CD4-positive, CD25-positive, alpha-beta regulatory T cell (primary cell): ENCODE data around the gene MAP7. TPM values are rescaled to one million over a fixed set of nuclear protein-coding genes. Genes with fewer than 3 reads are reported as not detected.
"Not testable (repeated sequence)": the region's sequence is repeated elsewhere in the genome, so short reads cannot be mapped to it uniquely, and the experiment has no call there.

Source experiments
- ATAC-seq, 2 donors: fragments of 150-1000 bp; cut with Tn5 transposase; one replicate each; pipeline ENCODE4 v1.10.0; 2021; ENCODE audit warnings: low read depth in 2 of 2, moderate number of reproducible peaks in 2 of 2, moderate library complexity in 1 of 2
- DNase-seq, 3 donors: peaks; one replicate each; pipeline versions ENCODE4 v3.0.0 to v3.0.0-alpha.2; 2012 to 2022; ENCODE audit warnings: mixed read lengths in 1 of 3
- H3K27ac ChIP-seq: one replicate; pipeline ENCODE4 v1.7.0; 2013; ENCODE audit warnings: mild to moderate bottlenecking, low read length; ENCODE audit not compliant: insufficient read depth, poor library complexity, severe bottlenecking
- H3K27me3 ChIP-seq: one replicate; pipeline ENCODE4 v1.7.0; 2013; ENCODE audit warnings: low read length; ENCODE audit not compliant: control insufficient read depth, insufficient read depth
- H3K36me3 ChIP-seq: one replicate; pipeline ENCODE4 v1.7.0; 2013; ENCODE audit warnings: mild to moderate bottlenecking, low read length, moderate library complexity; ENCODE audit not compliant: control insufficient read depth, insufficient read depth
- H3K4me1 ChIP-seq: 2 replicates; pipeline ENCODE4 v1.7.0; 2013; ENCODE audit warnings: mild to moderate bottlenecking, low read length; ENCODE audit not compliant: insufficient read depth, control insufficient read depth, poor library complexity, severe bottlenecking
- H3K4me3 ChIP-seq: one replicate; pipeline ENCODE4 v1.7.0; 2013; ENCODE audit warnings: low read depth, mild to moderate bottlenecking, low read length, moderate library complexity
- H3K9me3 ChIP-seq, 2 experiments: 1 replicate in 1 of 2; 2 replicates in 1 of 2; pipeline ENCODE4 v1.7.0; 2013; ENCODE audit warnings: low read length in 2 of 2, mild to moderate bottlenecking in 1 of 2, moderate library complexity in 1 of 2; ENCODE audit not compliant: control insufficient read depth in 2 of 2
- H3K27ac Mint-ChIP-seq, 3 donors: one replicate each; pipeline ENCODE4 v1.8.0; 2020 to 2022; ENCODE audit warnings: mild to moderate bottlenecking in 3 of 3, mixed read lengths in 3 of 3, moderate library complexity in 2 of 3
- H3K27me3 Mint-ChIP-seq: one replicate; pipeline ENCODE4 v1.8.0; 2022; ENCODE audit warnings: mild to moderate bottlenecking, mixed read lengths
- H3K36me3 Mint-ChIP-seq: one replicate; pipeline ENCODE4 v1.8.0; 2020; ENCODE audit warnings: mixed read lengths
- H3K4me1 Mint-ChIP-seq, 4 donors: one replicate each; pipeline ENCODE4 v1.8.0; 2020 to 2022; ENCODE audit warnings: mixed read lengths in 4 of 4, mild to moderate bottlenecking in 1 of 4
- H3K4me3 Mint-ChIP-seq, 4 donors: one replicate each; pipeline ENCODE4 v1.8.0; 2020 to 2022; ENCODE audit warnings: mild to moderate bottlenecking in 4 of 4, mixed read lengths in 4 of 4, moderate library complexity in 3 of 4
- H3K9me3 Mint-ChIP-seq, 7 donors: one replicate each; pipeline ENCODE4 v1.8.0; 2020 to 2022; ENCODE audit warnings: mixed read lengths in 7 of 7, mild to moderate bottlenecking in 3 of 7, moderate library complexity in 2 of 7
- polyA plus RNA-seq, 4 donors: library from polyadenylated mRNA; unstranded; fragments of 300-500 nt; fragmentation: Illumina TruSeq; gene quantifications; one replicate each; pipeline ENCODE4 v1.2.3, GENCODE V29; 2021
- total RNA-seq: library from RNA; stranded (reverse); gene quantifications from one replicate; pipeline ENCODE4 v1.2.3, GENCODE V29; 2022

The MAP7 gene
- total and polyA plus RNA-seq, 5 donors from 2014 or later, result 0.06 to 0.72 (median 0.21) TPM

DNA sequence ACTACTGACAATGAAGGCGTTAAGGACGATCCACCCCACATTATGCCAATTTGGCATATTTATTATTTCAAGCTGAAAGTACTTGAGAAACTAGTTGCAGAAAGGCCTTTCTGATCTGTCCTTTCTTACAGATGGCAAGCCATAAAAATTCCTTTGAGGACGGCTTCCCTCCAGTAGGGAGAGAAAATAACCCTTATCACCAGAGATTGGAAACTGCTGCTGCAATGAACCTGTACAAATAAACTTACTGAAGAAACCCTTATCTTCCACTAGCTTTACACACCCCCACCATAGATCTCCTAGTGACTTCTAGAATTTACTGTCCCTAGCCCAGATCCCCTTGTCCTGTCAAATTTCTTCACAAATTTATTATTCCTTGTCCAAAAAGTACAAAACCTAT lies 105.2 kb downstream of the MAP7 start:
- Mint-ChIP-seq H3K4me1 (no peaks in the 10 kb centered on the region), H3K4me3 (no peak overlapping the region), H3K27me3 (peaks cover 4% of the 10 kb centered on the region), H3K9me3 (no peaks in the 10 kb centered on the region), H3K36me3 (no peaks in the 10 kb centered on the region), H3K27ac (no peak overlapping the region)
- no peaks in the 10 kb centered on the region for H3K36me3 ChIP-seq
- no peaks in the 10 kb centered on the region for H3K27me3 ChIP-seq
- H3K4me3 ChIP-seq, result no peak overlapping the region
- H3K9me3 ChIP-seq, result no peaks in the 10 kb centered on the region
- no peak for ATAC-seq
- H3K27ac ChIP-seq, result no peak overlapping the region
- H3K4me1 ChIP-seq, result no peaks in the 10 kb centered on the region
- DNase-seq, result no peak

DNA sequence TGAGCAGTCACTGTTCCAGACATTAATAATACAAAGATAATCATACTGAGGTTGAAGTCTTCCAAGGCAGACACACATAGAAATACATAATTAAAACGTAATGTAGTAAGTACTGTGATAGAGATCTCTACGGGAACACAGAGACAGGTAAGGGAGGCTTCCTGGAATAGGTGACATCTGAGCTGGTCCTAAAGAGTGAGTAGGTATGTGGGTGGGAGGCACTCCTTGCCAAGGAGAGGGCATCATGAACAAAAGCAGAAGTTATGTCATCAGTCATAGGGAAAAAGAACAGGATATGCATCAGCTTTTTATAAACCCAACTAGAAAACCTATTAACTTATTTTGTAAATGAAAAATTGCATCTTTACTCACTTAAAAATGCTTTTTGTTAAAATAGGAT lies 110.0 kb downstream of the MAP7 start:
- no peak for ATAC-seq
- H3K9me3 Mint-ChIP-seq, result peaks cover 0 to 2% (median 0%) of the 10 kb centered on the region in 7 donors
- no peaks in the 10 kb centered on the region for H3K36me3 Mint-ChIP-seq
- H3K27me3 Mint-ChIP-seq, result peaks cover 16% of the 10 kb centered on the region
- H3K9me3 ChIP-seq, result no peaks in the 10 kb centered on the region
- H3K27me3 ChIP-seq, result no peaks in the 10 kb centered on the region
- no peak overlapping the region for H3K27ac Mint-ChIP-seq
- H3K4me3 Mint-ChIP-seq, result no peak overlapping the region
- H3K4me1 ChIP-seq, result no peaks in the 10 kb centered on the region
- H3K4me1 Mint-ChIP-seq, result no peaks in the 10 kb centered on the region
- DNase-seq, result no peak
- H3K27ac ChIP-seq, result no peak overlapping the region
- H3K4me3 ChIP-seq, result no peak overlapping the region
- H3K36me3 ChIP-seq, result no peaks in the 10 kb centered on the region

DNA sequence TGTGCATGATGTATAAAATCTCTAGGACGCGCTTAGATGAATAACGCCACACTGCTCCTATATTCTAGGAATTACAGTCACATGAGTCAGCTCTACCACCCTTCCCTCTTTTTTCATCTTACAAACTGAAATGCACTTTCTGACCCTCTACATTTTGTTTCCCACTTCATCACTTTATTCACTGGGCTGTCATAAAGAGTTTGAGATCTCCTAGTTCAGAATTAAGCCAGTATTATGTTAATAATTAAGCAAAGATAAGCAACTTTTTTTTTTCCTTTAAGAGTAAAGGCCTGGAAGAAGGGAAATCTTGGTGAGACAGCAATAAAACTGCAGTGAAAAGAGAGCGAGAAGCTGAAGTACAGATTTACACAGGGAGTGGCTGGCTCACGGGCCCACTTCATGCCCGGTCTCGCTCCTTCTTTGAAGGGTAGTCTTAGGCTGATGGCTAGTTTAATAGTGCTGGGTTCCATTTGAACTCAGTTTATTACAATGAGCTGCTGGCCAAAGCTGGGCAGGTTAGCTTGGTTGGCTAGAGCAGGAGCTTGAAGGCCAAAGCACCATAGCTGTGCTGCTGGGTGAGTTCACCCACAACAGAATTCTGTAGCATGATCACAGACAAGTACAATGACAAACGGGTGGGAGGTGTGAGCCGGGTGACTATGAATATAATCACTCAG lies 110.6 kb downstream of the MAP7 start:
- Histone ChIP-seq H3K4me1 (no peaks in the 10 kb centered on the region), H3K4me3 (no peak overlapping the region), H3K27ac (no peak overlapping the region), H3K36me3 (no peaks in the 10 kb centered on the region), H3K9me3 (no peaks in the 10 kb centered on the region), H3K27me3 (no peaks in the 10 kb centered on the region)
- H3K36me3 Mint-ChIP-seq, result no peaks in the 10 kb centered on the region
- H3K4me3 Mint-ChIP-seq, result no peak overlapping the region
- H3K9me3 Mint-ChIP-seq, result peaks cover 0 to 2% (median 0%) of the 10 kb centered on the region in 7 donors
- ATAC-seq, result no peak
- no peak for DNase-seq
- peaks cover 19% of the 10 kb centered on the region for H3K27me3 Mint-ChIP-seq
- no peaks in the 10 kb centered on the region for H3K4me1 Mint-ChIP-seq
- H3K27ac Mint-ChIP-seq, result no peak overlapping the region

DNA sequence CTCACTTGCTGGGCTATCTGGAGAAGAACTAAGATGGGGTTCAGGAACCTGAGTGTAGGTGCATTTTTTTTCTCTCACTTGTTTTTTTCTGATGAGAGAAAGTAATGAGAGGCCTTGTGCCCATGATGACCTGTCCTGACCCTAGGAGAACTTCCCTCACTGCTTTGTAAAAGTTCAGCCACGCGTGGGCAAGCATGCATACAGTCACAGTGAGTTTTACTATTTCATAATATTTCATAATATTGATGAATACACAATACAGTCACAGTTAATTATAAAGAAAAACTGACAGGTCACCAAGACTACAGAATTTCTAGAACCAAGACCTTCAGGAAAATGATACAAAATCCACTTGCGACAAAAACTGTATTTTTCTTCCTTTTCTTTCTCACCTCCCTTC lies 111.8 kb downstream of the MAP7 start:
- Mint-ChIP-seq H3K27ac (no peak overlapping the region), H3K4me3 (no peak overlapping the region)
- no peak for DNase-seq

DNA sequence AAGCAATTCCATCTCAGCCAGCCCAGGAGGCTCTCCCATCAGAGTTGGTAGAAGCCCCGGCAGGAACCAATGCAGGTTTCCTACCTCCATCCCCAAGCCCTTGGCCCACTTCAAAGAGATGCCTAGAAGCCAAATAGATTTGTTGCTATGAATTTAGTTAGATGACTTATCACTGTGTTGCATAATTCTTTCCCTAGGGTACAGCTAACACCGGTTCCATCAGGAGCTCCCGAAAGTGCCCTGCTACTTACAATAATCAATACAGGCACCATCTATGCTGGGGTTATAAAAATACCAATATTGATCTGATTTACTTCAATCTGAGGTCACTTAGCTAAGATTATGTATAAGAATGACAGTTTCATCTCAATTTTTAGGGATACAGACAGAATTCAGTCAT lies 113.0 kb downstream of the MAP7 start:
- H3K27me3 ChIP-seq, result no peaks in the 10 kb centered on the region
- Mint-ChIP-seq H3K4me1 (no peaks in the 10 kb centered on the region), H3K4me3 (no peak overlapping the region), H3K27ac (no peak overlapping the region), H3K27me3 (peaks cover 26% of the 10 kb centered on the region), H3K9me3 (peaks cover 0 to 2% (median 0%) of the 10 kb centered on the region in 7 donors), H3K36me3 (no peaks in the 10 kb centered on the region)
- H3K4me3 ChIP-seq, result no peak overlapping the region
- H3K9me3 ChIP-seq, result no peaks in the 10 kb centered on the region
- no peaks in the 10 kb centered on the region for H3K36me3 ChIP-seq
- no peaks in the 10 kb centered on the region for H3K4me1 ChIP-seq
- H3K27ac ChIP-seq, result no peak overlapping the region
- DNase-seq (no peak), ATAC-seq (no peak)

More for the DNA sequence above, 111.8 kb downstream of the MAP7 start:
- Mint-ChIP-seq H3K4me1 (no peaks in the 10 kb centered on the region), H3K27me3 (peaks cover 20% of the 10 kb centered on the region), H3K9me3 (peaks cover 0 to 2% (median 0%) of the 10 kb centered on the region in 7 donors), H3K36me3 (no peaks in the 10 kb centered on the region)
- H3K27ac ChIP-seq, result no peak overlapping the region
- no peak overlapping the region for H3K4me3 ChIP-seq
- ATAC-seq, result no peak
- H3K4me1 ChIP-seq, result no peaks in the 10 kb centered on the region
- no peaks in the 10 kb centered on the region for H3K9me3 ChIP-seq
- no peaks in the 10 kb centered on the region for H3K36me3 ChIP-seq
- no peaks in the 10 kb centered on the region for H3K27me3 ChIP-seq

DNA sequence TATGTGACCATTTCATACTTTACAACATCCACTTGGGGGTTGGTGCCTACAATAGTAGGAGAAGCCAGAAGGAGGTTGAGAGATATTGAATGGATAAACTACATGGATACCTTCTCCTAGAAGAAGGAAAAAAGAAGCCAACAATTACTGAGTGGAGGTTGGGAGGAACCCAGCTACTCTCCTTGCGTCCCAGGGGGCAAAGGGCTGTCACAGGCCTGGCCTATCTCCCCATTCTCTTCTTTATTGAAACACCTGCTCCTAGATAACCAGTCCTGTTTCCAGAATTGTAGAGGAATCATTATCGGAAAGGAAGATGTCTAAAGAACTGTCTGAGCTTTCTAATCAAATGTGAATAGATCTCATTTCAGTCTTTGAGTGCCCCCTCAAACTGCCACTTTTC lies 115.1 kb downstream of the MAP7 start:
- no peak overlapping the region for H3K4me3 ChIP-seq
- H3K27ac Mint-ChIP-seq, result no peak overlapping the region
- no peaks in the 10 kb centered on the region for H3K4me1 Mint-ChIP-seq
- H3K27me3 ChIP-seq, result no peaks in the 10 kb centered on the region
- no peaks in the 10 kb centered on the region for H3K36me3 ChIP-seq
- H3K4me1 ChIP-seq, result no peaks in the 10 kb centered on the region
- no peaks in the 10 kb centered on the region for H3K36me3 Mint-ChIP-seq
- H3K27me3 Mint-ChIP-seq, result peaks cover 26% of the 10 kb centered on the region
- H3K9me3 ChIP-seq, result no peaks in the 10 kb centered on the region
- H3K27ac ChIP-seq, result no peak overlapping the region
- H3K4me3 Mint-ChIP-seq, result no peak overlapping the region
- H3K9me3 Mint-ChIP-seq, result peaks cover 0 to 2% (median 0%) of the 10 kb centered on the region in 7 donors
- ATAC-seq, result no peak
- DNase-seq, result no peak

DNA sequence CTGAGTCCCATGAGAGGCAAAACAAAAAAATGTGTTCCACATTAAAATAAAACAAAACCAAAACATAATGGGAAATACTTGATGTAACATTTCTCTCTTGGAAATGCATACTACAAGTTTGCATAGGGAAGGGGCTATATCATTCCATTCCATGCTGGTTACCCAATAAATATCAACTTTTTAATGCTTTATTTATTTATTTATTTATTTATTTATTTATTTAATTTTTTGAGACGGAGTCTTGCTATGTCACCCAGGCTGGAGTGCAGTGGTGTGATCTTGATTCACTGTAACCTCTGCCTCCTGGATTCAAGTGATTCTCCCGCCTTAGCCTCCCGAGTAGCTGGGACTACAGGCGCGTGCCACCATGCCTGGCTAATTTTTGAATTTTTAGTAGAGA lies 118.9 kb downstream of the MAP7 start:
- H3K4me1 ChIP-seq, H3K9me3 Mint-ChIP-seq, DNase-seq, H3K4me3 ChIP-seq, H3K36me3 ChIP-seq, H3K27me3 ChIP-seq, ATAC-seq, H3K4me3 Mint-ChIP-seq, H3K9me3 ChIP-seq, H3K27ac Mint-ChIP-seq, H3K4me1 Mint-ChIP-seq, H3K27ac ChIP-seq, H3K36me3 Mint-ChIP-seq: not testable (repeated sequence)
- peaks cover 15% of the 10 kb centered on the region for H3K27me3 Mint-ChIP-seq

DNA sequence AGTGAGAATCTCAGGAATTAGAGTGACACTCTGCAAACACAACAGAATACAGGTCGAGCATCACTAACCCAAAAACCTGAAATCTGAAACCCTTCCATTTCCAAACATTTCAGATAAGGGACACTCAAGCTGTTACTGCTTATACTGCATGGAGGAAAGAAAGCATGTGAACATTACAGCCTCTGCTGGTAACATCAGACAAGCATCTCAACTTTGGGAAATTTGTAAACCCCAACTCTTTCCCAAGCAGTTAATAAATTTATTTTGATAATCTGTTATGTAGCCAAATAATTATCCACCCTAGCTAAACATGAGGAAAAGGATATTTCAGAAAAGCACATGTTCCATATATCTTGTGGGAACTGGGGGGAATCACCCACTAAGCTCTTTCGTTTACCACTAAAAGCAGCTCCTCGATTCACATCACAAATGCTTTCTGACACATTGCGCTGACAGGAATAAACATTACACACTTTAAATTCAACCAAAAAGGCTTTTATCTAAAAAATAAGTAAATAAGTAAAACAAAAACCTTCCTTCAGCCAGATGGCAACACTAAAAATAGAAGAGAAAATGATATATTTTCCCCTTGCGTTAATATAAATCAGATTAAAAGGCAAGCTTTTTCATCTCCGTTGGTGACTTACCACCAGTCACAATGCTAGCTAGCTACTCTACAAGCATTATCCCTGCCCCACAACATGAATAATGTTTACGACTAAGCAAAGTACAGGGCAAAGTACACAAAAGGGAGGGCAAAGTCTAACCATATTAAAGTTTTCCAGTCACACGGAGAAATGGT lies 120.8 kb downstream of the MAP7 start:
- H3K9me3 Mint-ChIP-seq, result peaks cover 0 to 3% (median 0%) of the 10 kb centered on the region in 7 donors
- no peaks in the 10 kb centered on the region for H3K36me3 Mint-ChIP-seq
- H3K36me3 ChIP-seq, result no peaks in the 10 kb centered on the region
- no peak overlapping the region for H3K27ac ChIP-seq
- ATAC-seq (no peak), DNase-seq (no peak)
- peaks cover 7% of the 10 kb centered on the region for H3K27me3 Mint-ChIP-seq
- no peaks in the 10 kb centered on the region for H3K27me3 ChIP-seq
- no peaks in the 10 kb centered on the region for H3K4me1 Mint-ChIP-seq
- H3K4me3 ChIP-seq, result no peak overlapping the region
- no peaks in the 10 kb centered on the region for H3K9me3 ChIP-seq
- no peak overlapping the region for H3K4me3 Mint-ChIP-seq
- no peaks in the 10 kb centered on the region for H3K4me1 ChIP-seq
- no peak overlapping the region for H3K27ac Mint-ChIP-seq
